ENCODE results near the gene ENOX2. TPM values are rescaled to one million over a fixed set of nuclear protein-coding genes. Genes with fewer than 3 reads are reported as not detected.
"Not testable (repeated sequence)": the region's sequence is repeated elsewhere in the genome, so short reads cannot be mapped to it uniquely, and the experiment has no call there.

The ENOX2 gene
- polyA plus RNA-seq, 1 donor from 2014 or later: 48.7 TPM

- H2AFZ ChIP-seq (ENCODE audit: low read depth, low read length): no peak overlapping the region
- H3K27me3 ChIP-seq (ENCODE audit: insufficient read depth, low read depth, low read length): no peaks in the 10 kb centered on the region
- no peaks in the 10 kb centered on the region for H3K9me2 ChIP-seq (ENCODE audit: insufficient read depth, low read length)
- H3F3A ChIP-seq (ENCODE audit: insufficient read depth, low read length, poor library complexity, severe bottlenecking): no peaks in the 10 kb centered on the region
- H3K4me2 ChIP-seq (ENCODE audit: low read length): no peak overlapping the region
- H4K20me1 ChIP-seq (ENCODE audit: insufficient read depth): no peaks in the 10 kb centered on the region
- no peaks in the 10 kb centered on the region for H3K9me3 ChIP-seq (ENCODE audit: low read length)
- H3K79me2 ChIP-seq (replicated peaks; ENCODE audit: insufficient read depth, low read length): no peaks in the 10 kb centered on the region
- no peaks in the 10 kb centered on the region for H3K36me3 ChIP-seq (ENCODE audit: insufficient read depth, low read length)
- H3K27ac ChIP-seq (ENCODE audit: low read length): no peak overlapping the region
- TF ChIP-seq SMC3 (conservative IDR thresholded peaks at IDR 0.05; ENCODE audit: poor library complexity): no peak
- no peak for TF ChIP-seq EP300 (conservative IDR thresholded peaks at IDR 0.05; ENCODE audit: poor library complexity, severe bottlenecking)
- no peak for TF ChIP-seq TAF1 (IDR thresholded peaks at IDR 0.05; ENCODE audit: low read depth)
- TF ChIP-seq EZH2 (IDR thresholded peaks at IDR 0.05; ENCODE audit: borderline replicate concordance, insufficient read depth, low read length, poor library complexity, severe bottlenecking): no peak
- TF ChIP-seq REST (IDR thresholded peaks at IDR 0.05; ENCODE audit: borderline replicate concordance): no peak
- TF ChIP-seq POLR2AphosphoS5 (IDR thresholded peaks at IDR 0.05): no peak
- TF ChIP-seq MXI1 (conservative IDR thresholded peaks at IDR 0.05; ENCODE audit: poor library complexity, severe bottlenecking): no peak
- TF ChIP-seq CTCF (IDR thresholded peaks at IDR 0.05; ENCODE audit: poor library complexity, severe bottlenecking): no peak
- no peak for TF ChIP-seq RAD21 (conservative IDR thresholded peaks at IDR 0.05)
- H3K4me3 ChIP-seq (ENCODE audit: low read length): no peak overlapping the region
- no peak overlapping the region for H3K9ac ChIP-seq (ENCODE audit: low read length)
Observed at GRCh38 chrX:130937101-130937500, 34.1 kb upstream of the ENOX2 start.

- TF ChIP-seq TAF1 (IDR thresholded peaks at IDR 0.05; ENCODE audit: low read depth) (no peak), EP300 (conservative IDR thresholded peaks at IDR 0.05; ENCODE audit: poor library complexity, severe bottlenecking) (no peak), SMC3 (conservative IDR thresholded peaks at IDR 0.05; ENCODE audit: poor library complexity) (no peak), REST (IDR thresholded peaks at IDR 0.05; ENCODE audit: borderline replicate concordance) (no peak), EZH2 (IDR thresholded peaks at IDR 0.05; ENCODE audit: borderline replicate concordance, insufficient read depth, low read length, poor library complexity, severe bottlenecking) (no peak), POLR2AphosphoS5 (IDR thresholded peaks at IDR 0.05) (no peak), CTCF (IDR thresholded peaks at IDR 0.05; ENCODE audit: poor library complexity, severe bottlenecking) (no peak)
- no peak overlapping the region for H3K4me2 ChIP-seq (ENCODE audit: low read length)
- no peak overlapping the region for H3K4me3 ChIP-seq (ENCODE audit: low read length)
- no peak overlapping the region for H2AFZ ChIP-seq (ENCODE audit: low read depth, low read length)
- no peak overlapping the region for H3K9ac ChIP-seq (ENCODE audit: low read length)
- no peaks in the 10 kb centered on the region for H4K20me1 ChIP-seq (ENCODE audit: insufficient read depth)
- H3F3A ChIP-seq (ENCODE audit: insufficient read depth, low read length, poor library complexity, severe bottlenecking): no peaks in the 10 kb centered on the region
- H3K9me2 ChIP-seq (ENCODE audit: insufficient read depth, low read length): no peaks in the 10 kb centered on the region
- H3K36me3 ChIP-seq (ENCODE audit: insufficient read depth, low read length): no peaks in the 10 kb centered on the region
- no peaks in the 10 kb centered on the region for H3K9me3 ChIP-seq (ENCODE audit: low read length)
- no peaks in the 10 kb centered on the region for H3K27me3 ChIP-seq (ENCODE audit: insufficient read depth, low read depth, low read length)
- no peaks in the 10 kb centered on the region for H3K79me2 ChIP-seq (replicated peaks; ENCODE audit: insufficient read depth, low read length)
- H3K27ac ChIP-seq (ENCODE audit: low read length): no peak overlapping the region
Observed at GRCh38 chrX:130933358-130933757, 30.3 kb upstream of the ENOX2 start.

- not testable (repeated sequence) for H3K9ac ChIP-seq (ENCODE audit: low read length); H2AFZ ChIP-seq (ENCODE audit: low read depth, low read length); H3K27me3 ChIP-seq (ENCODE audit: insufficient read depth, low read depth, low read length); H3K9me2 ChIP-seq (ENCODE audit: insufficient read depth, low read length); H4K20me1 ChIP-seq (ENCODE audit: insufficient read depth); H3K4me3 ChIP-seq (ENCODE audit: low read length); H3K36me3 ChIP-seq (ENCODE audit: insufficient read depth, low read length); H3F3A ChIP-seq (ENCODE audit: insufficient read depth, low read length, poor library complexity, severe bottlenecking); H3K4me2 ChIP-seq (ENCODE audit: low read length); H3K27ac ChIP-seq (ENCODE audit: low read length); H3K9me3 ChIP-seq (ENCODE audit: low read length); H3K79me2 ChIP-seq (replicated peaks; ENCODE audit: insufficient read depth, low read length)
Observed at GRCh38 chrX:130920405-130920804, 17.4 kb upstream of the ENOX2 start.

Data from neural cell (in vitro differentiated cells).